HG03575 (cell line): Measurements from ENCODE around the gene MMP24OS.

Experiments
- ATAC-seq: cut with Tn5 transposase; IDR thresholded peaks from one replicate; pipeline ENCODE4 v1.9.1; 2021; ENCODE audit not compliant: unreplicated experiment, insufficient number of reproducible peaks, low FRiP score; ENCODE audit errors: extremely low read depth

MMP24OS gene

DNA sequence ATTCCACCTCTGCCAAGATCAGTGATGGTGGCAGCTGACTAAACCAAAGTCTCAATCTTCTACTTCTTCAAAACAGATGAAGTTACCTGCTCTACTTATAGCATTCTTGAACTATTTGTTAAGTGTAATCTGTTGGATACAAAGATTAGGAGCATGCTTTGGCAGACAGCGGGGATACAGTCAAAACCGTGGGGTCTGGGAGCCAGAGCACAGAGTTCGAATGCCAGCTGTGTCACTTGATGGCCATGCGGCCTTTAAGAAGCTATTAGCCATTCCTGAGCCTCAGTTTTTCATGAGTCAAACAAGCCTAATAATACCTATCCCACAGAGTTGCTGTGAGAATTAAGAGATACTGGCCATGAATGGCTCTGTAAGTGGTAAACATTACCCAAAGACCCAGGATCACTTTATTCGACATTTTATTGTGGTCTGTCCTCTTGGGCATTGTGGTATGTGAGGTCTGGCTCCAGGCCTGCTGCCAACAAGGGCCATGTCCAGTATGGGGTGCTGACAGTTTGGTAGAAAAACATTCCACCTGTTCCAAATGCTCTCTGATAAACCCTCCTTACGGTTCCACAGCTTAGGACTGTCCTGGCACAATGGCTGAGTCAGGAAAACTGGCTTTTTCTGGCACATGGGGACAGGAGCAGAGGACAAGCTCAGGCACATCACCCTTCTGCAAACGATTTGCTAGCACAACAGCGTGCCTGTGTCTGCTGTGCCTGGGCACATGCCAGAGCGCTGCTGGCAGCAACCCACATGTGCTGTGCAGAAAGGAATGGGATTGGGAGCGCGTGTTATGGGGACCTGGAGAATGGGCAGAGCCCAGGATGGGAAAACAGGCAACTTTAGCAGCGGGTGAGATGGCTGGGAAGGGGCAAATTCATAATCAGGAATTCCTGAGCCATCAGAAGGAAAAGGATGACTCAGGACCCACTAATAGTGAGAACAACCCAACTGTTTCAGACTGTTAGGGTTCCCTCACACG lies 30.0 kb upstream of the MMP24OS start:
- no peak for ATAC-seq

DNA sequence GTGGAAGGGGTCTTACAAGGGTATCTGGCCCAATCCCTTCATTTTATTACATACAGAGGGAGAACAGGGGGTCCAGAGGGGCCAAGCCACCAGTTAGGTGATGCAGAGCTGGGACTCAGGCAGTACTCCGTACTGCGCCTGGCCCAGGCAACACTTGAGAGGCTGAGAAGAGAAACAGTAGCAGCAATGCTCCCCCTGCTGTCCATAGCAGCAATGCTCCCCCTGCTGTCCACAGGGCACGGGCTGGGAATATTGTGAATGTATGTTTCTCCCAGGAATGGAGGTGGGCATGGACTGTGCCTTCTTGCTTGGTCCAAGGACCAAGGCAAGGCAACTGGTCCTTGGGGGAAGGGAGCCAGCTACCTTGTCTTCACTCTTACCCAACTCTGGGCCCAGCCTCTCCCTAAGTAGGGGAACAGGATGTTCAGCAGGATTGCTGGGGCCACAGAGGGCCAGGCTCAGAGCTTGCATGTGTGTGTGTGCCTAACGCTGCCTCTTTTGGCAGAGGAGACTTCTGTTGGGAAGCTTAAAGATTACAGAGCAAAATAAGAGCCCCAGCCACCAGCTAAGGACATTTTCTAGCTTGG lies 29.1 kb upstream of the MMP24OS start:
- ATAC-seq = no peak

DNA sequence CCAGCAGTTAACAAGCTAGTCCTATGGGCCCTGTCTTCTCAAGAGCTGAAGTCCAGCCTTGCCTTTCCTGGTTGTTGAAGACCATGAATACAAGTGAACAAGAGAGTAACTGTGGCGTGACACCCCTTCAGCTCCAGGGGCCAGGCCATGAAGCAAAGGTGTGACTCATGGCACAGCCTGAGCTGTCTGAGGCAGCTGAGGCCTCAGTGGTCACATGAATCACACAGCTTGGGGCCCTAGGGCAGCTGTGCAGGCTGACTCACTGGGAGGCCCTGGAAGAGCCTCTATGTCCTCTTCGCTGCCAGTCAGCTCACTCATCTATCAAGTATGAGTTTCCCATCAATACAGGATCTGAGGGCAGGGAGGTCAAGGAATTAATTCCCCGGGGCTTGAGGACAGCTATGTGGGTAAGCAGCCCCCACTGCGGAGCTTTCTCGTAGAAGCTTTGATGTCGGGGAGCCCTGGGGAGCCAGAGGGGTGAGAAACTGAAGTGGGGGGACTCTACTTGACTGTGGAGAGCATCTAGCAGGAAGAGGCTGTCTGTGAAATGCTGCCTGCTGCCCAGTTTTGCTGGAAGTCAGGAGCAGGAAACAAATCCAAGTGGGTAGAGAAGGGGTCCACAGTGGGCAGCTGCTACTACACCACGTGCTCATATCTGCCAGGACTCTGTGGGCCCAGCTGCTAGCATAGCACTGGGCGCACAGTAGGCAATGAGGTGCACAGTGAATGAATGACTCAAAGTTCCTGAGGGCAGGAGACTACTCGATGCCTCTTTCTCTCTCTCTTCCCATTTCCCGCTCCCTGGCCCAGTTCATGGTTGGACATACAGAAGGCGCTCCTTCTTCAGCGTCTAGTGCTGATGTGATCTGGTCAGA lies 28.0 kb upstream of the MMP24OS start:
- ATAC-seq = no peak

DNA sequence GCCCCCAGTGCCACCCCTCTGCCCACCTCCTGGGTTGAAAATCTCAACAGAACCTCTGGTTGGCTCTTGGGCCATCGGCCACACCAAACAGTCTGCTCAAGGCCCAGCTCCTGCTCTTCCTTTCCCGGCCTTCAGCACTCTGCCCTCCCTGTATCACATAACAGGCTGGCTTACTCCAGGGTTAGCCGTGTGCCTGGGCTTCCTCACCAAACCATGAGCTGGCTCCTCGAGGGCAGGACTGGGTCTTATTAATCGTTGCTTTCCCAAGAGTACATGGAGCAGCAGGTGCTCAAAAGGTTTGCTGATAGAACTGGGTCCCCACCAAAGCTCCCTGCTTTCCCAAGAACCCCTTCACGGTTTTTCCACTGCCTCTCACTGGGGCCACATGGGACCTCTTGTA lies 27.0 kb upstream of the MMP24OS start:
- ATAC-seq = no peak

DNA sequence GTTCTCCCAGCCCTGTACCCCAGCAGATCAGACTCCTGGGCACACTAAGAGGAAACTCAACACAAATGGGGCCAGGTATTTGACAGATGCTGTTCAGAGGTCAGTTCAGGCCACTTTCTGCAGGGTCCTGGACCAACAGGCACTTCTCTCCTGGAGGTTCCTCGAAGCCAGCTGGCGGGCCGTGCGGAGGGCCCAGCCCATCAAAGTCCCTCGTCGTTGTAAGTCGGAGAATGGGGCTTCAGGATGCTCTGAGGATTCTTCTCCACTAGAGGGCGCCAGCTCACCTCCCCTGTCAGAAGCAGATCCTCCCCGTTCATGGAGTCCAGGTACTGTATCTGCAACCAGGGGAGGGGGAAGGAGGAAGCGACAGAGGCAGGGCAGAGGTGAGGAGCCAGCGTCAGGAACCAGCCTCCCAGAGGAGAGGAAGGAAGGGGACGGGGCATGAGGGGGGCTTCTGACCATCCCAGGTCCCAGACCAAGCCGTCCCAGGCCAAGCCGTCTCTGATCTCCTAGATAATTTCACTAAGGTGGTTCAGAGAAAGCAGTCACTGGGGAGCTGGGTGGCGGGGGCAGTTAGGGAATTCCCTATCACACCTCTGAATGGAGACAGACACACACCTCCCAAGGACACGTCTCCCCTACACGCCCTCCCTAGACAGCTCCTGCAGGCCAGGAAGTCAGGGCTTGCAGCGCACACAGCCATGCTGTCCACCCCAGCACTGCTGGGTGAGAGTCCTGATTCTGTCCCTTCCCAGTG lies 26.0 kb upstream of the MMP24OS start:
- ATAC-seq = no peak

DNA sequence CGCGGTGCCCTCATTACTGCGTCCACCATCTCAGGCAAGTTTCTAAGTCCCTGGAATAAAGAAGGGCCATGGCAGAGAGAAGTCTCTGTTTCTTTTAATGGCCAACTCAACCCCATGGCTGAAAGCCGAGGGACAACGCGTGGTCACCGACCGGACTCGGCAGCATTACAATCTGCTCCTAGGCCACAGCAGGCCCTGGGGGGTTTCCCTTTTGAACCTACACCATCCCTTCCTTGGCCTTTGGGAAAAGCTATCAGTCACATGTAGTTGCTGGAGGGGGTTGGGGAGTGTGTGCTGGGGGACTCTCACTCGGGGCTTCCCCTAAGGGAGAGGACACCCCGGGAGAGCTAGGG lies 25.4 kb upstream of the MMP24OS start:
- ATAC-seq = no peak

DNA sequence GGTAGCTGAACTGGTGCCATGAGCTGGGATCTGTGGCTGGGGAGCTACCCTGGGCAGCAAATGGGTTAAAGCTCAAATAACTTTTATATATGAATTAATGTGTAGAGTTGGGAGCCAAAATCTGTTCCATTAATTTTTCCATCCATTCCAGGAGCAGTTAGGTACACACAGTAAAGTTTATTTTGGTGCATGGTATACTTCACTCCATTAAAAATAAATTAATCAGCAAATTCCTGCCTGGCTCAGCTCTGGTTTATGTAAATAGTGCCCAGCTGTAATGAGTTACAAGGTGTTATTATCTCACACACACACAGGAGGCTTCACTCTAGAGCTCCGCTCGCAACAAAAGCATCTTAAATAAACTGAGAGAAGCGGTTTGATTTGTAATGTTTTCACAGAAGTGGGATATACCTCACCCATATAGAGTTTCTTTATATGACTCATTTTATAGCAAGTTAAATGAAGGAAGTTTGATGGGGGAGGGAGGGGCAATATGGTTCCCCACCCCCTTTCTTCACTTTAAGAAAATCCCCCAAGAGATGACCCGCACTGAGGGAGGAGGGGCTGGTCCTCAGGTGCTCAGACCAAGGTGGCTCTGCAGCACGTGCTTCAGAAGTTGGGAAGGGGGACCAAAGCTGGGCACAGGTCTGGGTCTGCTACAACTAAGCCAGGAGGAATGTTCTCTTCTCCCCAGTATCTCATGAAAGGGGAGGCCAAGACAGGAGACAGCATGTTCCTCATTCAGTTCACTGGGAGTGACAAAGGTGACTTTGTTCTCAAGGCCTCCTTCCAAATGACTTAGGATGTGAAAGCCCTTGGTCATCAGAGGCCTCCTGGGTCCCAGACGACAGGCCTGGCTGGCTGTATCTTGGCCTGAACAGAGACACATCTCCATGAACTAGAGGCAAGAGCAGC lies 24.8 kb upstream of the MMP24OS start:
- no peak for ATAC-seq

DNA sequence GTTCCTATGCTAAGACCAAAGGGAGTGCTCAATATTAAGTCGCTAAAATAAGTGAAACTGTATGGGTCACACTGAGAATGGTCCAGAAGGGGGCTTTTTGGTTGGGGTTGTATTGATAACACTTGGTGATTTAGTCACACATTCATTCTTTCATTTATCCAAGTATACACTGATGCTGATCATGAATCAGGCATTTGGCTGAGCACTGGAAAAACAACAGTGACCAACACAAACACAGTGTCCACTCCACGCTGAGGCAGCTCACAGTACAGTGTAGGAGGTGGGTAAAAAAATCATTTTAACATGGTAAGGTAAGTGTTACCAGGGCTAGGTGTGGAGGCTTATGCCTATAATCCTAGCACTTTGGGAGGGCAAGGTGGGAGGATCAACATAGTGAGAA lies 23.5 kb upstream of the MMP24OS start:
- ATAC-seq = no peak

DNA sequence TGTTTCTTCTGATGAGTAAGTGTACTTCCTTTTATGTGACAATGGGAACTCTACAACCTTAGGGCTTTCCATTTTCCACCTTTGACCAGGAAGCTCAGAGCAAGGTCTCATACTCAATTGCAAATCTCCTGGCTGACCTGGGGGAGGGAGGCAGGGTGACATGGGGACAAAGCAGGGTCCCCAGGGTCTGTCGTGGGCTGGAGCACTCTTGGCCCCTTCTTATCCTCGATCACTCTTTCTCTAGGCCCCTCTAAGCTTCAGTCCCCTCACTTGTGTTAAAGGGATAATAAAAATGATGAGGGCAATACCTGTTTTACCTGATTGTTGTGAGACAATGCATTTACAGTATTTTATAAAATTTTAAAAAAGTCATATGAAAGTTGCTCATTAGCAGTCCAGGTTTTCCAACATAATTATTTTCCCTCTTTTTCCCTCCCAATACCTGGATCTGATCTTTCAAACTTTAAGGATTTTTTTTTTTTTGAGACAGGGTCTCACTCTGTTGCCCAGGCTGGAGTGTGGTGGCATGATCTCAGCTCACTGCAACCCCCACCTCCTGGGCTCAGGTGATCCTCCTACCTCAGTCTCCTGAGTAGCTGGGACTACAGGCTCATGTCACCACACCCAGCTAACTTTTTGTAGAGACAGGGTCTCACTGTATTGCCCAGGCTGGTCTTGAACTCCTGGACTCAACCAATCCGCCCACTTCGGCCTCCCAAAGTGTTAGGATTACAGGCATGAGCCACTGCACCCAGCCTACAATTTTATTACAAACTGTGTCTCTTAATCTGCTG lies 22.7 kb upstream of the MMP24OS start:
- ATAC-seq = no peak

DNA sequence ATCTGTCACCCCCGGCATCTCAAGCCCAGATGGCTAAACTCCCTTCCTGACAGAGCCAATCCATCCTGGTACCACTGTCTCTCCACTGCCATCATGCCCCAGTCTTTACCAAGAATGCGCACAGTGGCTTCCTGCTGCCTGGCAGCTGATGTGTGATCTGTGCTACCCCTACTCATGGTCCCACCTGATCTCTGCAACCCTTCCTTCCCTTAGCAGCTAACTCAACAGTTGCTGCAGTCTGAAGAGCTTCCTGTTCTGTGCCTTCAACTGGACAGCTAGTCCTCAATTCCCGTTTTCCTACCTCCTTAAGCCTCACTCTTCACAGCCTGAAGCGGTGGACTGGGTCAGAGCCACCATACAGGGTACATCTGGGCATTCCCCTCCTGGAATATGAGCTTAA lies 21.9 kb upstream of the MMP24OS start:
- ATAC-seq = no peak

DNA sequence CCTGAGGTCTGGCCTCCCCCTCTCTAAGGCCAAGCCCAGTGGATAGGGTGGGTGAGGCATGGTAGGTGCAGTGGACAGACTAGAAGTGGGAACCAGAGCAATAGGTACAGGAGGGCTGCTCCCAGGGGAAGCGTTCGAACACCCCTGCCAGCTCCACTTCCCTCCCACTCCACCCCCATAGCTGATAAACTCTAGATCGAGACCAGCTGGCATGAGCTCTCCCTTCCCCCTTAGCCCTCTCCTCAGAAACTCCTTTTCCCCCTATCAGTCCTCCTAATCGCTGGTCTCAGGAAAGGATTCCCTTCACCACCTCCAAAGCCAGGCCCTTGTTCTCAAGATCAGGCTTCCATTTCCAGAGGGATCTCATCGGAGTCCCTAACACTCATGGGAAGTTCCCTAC lies 20.3 kb upstream of the MMP24OS start:
- ATAC-seq = no peak

DNA sequence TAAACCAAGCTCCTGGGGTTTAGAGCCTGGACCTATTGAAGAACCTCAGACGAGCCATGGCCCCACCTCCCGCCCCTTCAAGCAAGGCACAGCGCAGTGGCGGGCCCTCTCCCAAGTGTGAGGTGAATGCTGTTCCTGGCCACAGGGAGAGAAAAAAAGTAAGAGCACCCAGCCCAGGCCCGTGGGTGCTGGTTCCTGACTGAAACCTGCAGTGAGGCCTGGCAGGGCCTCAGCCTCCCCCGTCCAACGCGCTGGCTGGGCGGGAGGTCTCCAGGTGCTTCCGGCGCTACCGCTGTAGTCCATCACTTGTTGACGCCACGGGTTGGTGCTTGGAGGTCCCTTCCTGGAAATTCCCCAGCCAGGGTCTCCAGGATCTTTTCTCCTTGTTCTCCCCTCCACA lies 19.8 kb upstream of the MMP24OS start:
- ATAC-seq = no peak

DNA sequence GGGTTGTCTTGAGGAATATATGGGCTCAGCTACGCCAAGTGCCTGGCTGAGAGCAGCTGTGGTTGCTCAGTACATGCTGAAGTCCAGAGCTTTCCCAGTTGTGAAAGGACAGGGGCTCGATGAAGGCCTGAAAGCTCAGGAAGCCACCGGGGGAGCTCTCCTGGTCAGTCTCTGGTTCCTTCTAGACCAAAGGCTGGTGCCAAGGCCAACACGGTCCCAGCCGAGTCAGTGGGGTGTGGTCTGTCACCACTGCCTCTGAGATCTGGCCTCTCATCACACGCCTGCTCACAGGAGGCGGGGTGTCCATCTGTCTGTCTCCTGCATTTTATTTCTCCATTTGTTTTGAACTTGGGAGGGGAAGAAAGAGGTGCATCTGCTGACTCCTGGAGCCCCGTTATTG lies 19.2 kb upstream of the MMP24OS start:
- no peak for ATAC-seq

DNA sequence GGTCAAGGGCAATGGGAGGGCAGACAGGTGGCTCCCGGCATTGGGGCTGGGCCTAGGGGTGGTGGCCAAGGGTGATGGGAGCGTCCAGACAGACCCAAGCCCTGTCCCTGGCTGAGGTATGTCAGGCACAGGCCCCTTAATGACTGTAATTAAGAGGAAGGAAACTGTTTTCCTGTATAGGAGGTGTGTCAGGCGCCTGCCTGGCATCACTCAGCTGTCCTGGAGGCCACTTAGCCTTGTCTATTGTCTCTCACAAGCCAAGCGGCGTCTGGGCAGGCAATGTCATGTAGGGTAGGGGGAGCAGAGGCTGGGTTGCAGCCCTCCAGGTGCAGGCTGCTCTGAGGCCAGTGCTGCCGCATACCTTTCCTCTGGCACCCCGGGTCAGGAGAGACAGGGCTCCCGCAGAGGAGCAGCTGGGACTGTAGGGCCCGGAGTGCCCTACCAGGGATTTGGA lies 18.2 kb upstream of the MMP24OS start:
- no peak for ATAC-seq

DNA sequence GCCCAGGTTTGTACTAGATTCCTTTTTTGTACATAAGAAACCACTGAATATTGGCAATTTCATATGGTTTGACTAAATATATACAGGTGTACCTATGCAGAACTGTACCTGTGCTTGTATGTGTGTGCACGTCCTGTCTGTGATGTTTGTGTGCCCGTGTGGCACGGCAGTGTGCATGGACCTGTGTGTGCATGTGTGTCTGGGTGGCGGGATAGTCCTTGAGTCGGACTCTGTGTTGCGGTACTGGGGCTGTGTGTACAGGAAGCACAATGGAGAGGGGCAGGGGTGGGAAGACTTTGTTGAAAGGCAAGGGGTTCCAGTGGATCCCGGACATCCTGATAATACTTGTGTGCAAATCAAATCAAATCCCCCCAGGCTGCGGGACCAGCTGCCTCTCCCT lies 17.8 kb upstream of the MMP24OS start:
- no peak for ATAC-seq

DNA sequence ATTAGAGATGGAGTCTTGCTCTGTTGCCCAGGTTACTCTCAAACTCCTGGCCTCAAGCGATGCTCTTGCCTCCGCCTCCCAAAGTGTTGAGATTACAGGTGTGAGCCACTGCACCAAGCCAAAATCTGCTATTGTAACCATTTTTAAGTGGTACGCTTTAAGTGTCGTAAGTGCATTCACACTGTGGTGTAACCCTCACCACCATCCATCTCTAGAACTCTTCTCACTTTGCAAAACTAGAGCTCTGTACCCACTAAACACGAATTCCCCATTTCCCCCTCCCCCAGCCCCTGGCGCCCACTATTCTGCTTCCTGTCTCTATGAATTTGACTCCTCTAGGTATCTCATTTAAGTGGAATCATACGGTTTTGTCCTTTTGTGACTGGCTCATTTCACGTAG lies 17.1 kb upstream of the MMP24OS start:
- no peak for ATAC-seq

DNA sequence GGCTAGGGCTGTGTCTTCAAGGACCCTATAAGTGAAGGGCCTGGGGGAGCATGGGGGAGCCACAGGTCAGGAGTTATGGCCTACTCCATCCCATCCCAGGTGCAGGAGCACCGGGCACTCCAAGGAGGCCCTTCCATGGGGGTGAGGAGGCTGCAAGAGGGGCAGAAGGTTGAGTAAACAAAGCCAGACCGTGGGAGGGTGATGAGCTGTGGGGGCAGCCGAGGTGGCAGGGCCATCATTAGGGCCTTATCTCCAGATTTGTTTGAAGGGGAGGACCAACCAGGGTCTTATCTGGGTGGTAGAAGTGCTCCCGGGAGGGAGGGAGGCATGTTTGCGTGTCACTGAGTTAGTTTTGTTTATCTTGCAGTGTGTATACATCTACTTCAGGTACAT lies 16.4 kb upstream of the MMP24OS start:
- ATAC-seq = no peak
